Activated CD4-positive, alpha-beta memory T cell treated with anti-CD3 and anti-CD28 coated beads, Interleukin-2, amount 10 ng/mL, durations not matched to agents 7 days and 5 days (primary cell): Measurements from ENCODE around the gene ERMAP. TPM values are rescaled to one million over a fixed set of nuclear protein-coding genes. Genes with fewer than 3 reads are reported as not detected.

Experiments
- CTCF ChIA-PET: fragments of 350-600 bp; sonication (Branson Sonifier 250); formaldehyde crosslinking; loops from one replicate; lab custom pipeline; 2021; ENCODE audit warnings: antibody characterized with exemption, inconsistent platforms; lab: Charles Lee
- POLR2A ChIA-PET: fragments of 350-600 bp; sonication (Branson Sonifier 250); formaldehyde crosslinking; loops from one replicate; lab custom pipeline; 2021; ENCODE audit warnings: antibody characterized with exemption; lab: Charles Lee
- DNase-seq: peaks from one replicate; pipeline ENCODE4 v3.0.0-alpha.2; 2020
- H3K27ac Mint-ChIP-seq: one replicate; pipeline ENCODE4 v1.8.0; 2021; ENCODE audit warnings: mild to moderate bottlenecking, mixed read lengths
- H3K27me3 Mint-ChIP-seq: one replicate; pipeline ENCODE4 v1.8.0; 2021; ENCODE audit warnings: mixed read lengths
- H3K36me3 Mint-ChIP-seq: one replicate; pipeline ENCODE4 v1.8.0; 2021; ENCODE audit warnings: low read depth, mixed read lengths
- H3K4me1 Mint-ChIP-seq: one replicate; pipeline ENCODE4 v1.8.0; 2021; ENCODE audit warnings: mixed read lengths
- H3K4me3 Mint-ChIP-seq: one replicate; pipeline ENCODE4 v1.8.0; 2021; ENCODE audit warnings: mild to moderate bottlenecking, mixed read lengths
- H3K9me3 Mint-ChIP-seq: one replicate; pipeline ENCODE4 v1.8.0; 2021; ENCODE audit warnings: mixed read lengths
- total RNA-seq, 2 experiments: library from RNA; stranded (reverse); gene quantifications; one replicate each; pipeline ENCODE4 v1.2.3, GENCODE V29; 2021

Gene ERMAP
- total RNA-seq, 2 experiments from 2014 or later: 5.0 to 5.9 TPM

DNA sequence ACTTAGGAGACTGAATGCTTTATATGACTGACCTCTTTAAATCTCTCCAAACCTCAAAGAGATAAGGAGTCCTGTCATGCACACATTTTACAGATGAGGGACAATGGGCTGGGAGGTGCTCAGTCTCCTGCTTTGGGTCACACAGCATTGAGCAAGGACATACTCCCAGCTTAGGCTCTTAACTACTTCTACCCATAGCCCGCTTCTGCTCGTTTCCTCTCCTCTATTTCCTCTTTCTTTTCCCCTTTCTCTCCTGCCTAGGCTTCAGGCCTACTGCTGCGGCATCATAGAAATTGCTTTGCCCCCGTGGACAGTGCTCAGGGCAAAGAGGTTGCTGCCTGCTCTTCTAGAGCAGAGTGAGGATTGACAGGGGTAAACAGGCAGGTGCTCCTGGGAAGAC lies 17.1 kb downstream of the ERMAP start:
- Mint-ChIP-seq H3K27me3 (no peaks in the 10 kb centered on the region), H3K4me1 (no peaks in the 10 kb centered on the region), H3K9me3 (no peaks in the 10 kb centered on the region), H3K4me3 (no peak overlapping the region), H3K27ac (no peak overlapping the region), H3K36me3 (no peaks in the 10 kb centered on the region)
- DNase-seq: no peak
- ChIA-PET POLR2A (interaction anchor here (1.5 kb wide), 1 partner anchor 13 kb away, joined by 3 read pairs; no protein-coding TSS in a partner anchor), CTCF (interaction anchor here (1.8 kb wide), 1 partner anchor 240 kb away, joined by 4 read pairs; no protein-coding TSS in a partner anchor)

DNA sequence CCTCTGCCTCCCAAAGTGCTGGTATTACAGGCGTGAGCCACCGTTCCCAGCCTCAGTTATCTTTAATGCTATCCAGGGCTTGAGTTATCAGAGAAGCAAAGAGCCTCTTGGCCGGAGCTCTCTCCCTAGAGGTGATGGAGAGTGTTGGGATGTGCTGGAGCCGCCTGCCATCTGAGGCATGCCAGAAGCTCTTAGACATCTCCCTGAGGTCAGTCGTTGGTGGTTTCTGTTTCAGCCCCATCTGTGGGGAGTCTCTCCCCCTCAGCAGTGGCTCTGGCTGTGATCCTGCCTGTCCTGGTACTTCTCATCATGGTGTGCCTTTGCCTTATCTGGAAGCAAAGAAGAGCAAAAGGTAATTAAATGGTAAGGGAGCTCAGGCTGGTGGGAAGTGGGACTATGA lies 17.9 kb downstream of the ERMAP start:
- H3K9me3 Mint-ChIP-seq: no peaks in the 10 kb centered on the region
- no peak for DNase-seq
- no peak overlapping the region for H3K4me3 Mint-ChIP-seq
- no peak overlapping the region for H3K27ac Mint-ChIP-seq
- CTCF ChIA-PET: interaction anchor here (1.7 to 1.8 kb wide), 2 partner anchors 12 to 239 kb away, joined by 4 to 7 read pairs; partner anchors contain the start of gene ZNF691
- H3K36me3 Mint-ChIP-seq: no peaks in the 10 kb centered on the region
- POLR2A ChIA-PET: no interaction called here
- H3K27me3 Mint-ChIP-seq: no peaks in the 10 kb centered on the region
- H3K4me1 Mint-ChIP-seq: no peaks in the 10 kb centered on the region

GRCh38 chr1:42835422-42835821 lies 18.5 kb downstream of the ERMAP start:
- no peaks in the 10 kb centered on the region for H3K4me1 Mint-ChIP-seq
- ChIA-PET CTCF (interaction anchor here (1.7 to 1.8 kb wide), 2 partner anchors 11 to 238 kb away, joined by 4 to 7 read pairs; partner anchors contain the start of gene ZNF691), POLR2A (interaction anchor here (0.7 kb wide), 1 partner anchor 68 kb away, joined by 3 read pairs; the partner anchor contains the start of genes C1orf50 and P3H1)
- H3K9me3 Mint-ChIP-seq: no peaks in the 10 kb centered on the region
- DNase-seq: no peak
- H3K27me3 Mint-ChIP-seq: no peaks in the 10 kb centered on the region
- no peak overlapping the region for H3K4me3 Mint-ChIP-seq
- H3K27ac Mint-ChIP-seq: no peak overlapping the region
- H3K36me3 Mint-ChIP-seq: no peaks in the 10 kb centered on the region

- no peak for DNase-seq
- no peaks in the 10 kb centered on the region for H3K27me3 Mint-ChIP-seq
- ChIA-PET POLR2A (interaction anchor here (1.1 to 2.1 kb wide), 3 partner anchors 9 to 71 kb away, joined by 3 to 8 read pairs (median 4); partner anchors contain the start of genes C1orf50, P3H1 and ZNF691), CTCF (interaction anchor here (1.0 kb wide), 1 partner anchor 9 kb away, joined by 4 read pairs; the partner anchor contains the start of gene ZNF691)
- H3K4me1 Mint-ChIP-seq: no peaks in the 10 kb centered on the region
- H3K36me3 Mint-ChIP-seq: no peaks in the 10 kb centered on the region
- no peak overlapping the region for H3K27ac Mint-ChIP-seq
- H3K4me3 Mint-ChIP-seq: no peak overlapping the region
- no peaks in the 10 kb centered on the region for H3K9me3 Mint-ChIP-seq
These were observed 20.8 kb downstream of the ERMAP start for GRCh38 chr1:42837709-42838108.

GRCh38 chr1:42838482-42839190 lies 21.7 kb downstream of the ERMAP start:
- Mint-ChIP-seq H3K27me3 (no peaks in the 10 kb centered on the region), H3K9me3 (no peaks in the 10 kb centered on the region), H3K4me1 (no peaks in the 10 kb centered on the region), H3K4me3 (no peak overlapping the region), H3K36me3 (no peaks in the 10 kb centered on the region), H3K27ac (no peak overlapping the region)
- POLR2A ChIA-PET: interaction anchor here (1.1 to 2.1 kb wide), 3 partner anchors 8 to 18 kb away, joined by 3 to 8 read pairs (median 4); partner anchors contain the start of gene ZNF691
- DNase-seq: no peak
- CTCF ChIA-PET: interaction anchor here (1.0 kb wide), 1 partner anchor 8 kb away, joined by 4 read pairs; the partner anchor contains the start of gene ZNF691

GRCh38 chr1:42841010-42841409 lies 24.1 kb downstream of the ERMAP start:
- no peaks in the 10 kb centered on the region for H3K27me3 Mint-ChIP-seq
- peaks cover 3% of the 10 kb centered on the region for H3K4me1 Mint-ChIP-seq
- ChIA-PET POLR2A (interaction anchor here (1.0 kb wide), 1 partner anchor 25 kb away, joined by 3 read pairs; the partner anchor contains the start of gene ERMAP), CTCF (no interaction called here)
- DNase-seq: no peak
- H3K27ac Mint-ChIP-seq: no peak overlapping the region
- H3K36me3 Mint-ChIP-seq: no peaks in the 10 kb centered on the region
- no peaks in the 10 kb centered on the region for H3K9me3 Mint-ChIP-seq
- H3K4me3 Mint-ChIP-seq: no peak overlapping the region

DNA sequence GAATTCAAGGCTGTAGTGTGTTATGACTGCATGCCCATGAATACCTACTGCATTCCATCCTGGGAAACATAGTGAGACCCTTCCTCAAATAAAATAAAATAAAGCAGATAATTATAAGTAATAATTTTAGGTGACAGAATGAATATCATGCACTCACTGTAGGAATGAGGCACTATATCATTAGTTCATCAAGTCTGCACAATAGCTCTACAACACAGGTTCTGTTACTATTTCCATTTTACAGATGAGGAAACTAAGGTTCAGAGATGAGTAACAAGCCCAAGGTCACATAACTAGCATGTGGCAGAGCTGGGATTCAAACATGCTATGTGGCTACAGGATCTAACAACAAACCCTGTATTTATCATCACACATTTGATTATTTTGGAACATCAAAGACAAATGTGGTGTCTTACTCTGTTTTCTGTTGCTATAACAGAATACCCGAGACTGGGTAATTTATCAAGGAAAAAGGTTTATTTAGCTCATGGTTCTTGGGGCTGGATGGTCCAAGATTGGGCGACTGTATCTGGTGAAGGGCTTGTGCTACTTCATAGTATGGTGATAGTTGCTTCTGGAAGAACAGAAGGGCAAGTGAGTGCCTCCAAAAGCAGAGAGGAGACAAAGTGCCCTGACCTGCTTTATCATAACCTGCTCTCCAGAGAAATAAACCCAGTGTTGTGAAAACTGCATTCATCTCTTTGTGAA lies 24.7 kb downstream of the ERMAP start:
- H3K4me3 Mint-ChIP-seq: no peak overlapping the region
- DNase-seq: no peak
- H3K9me3 Mint-ChIP-seq: no peaks in the 10 kb centered on the region
- no peak overlapping the region for H3K27ac Mint-ChIP-seq
- POLR2A ChIA-PET: interaction anchor here (1.0 kb wide), 1 partner anchor 25 kb away, joined by 3 read pairs; the partner anchor contains the start of gene ERMAP
- no peaks in the 10 kb centered on the region for H3K27me3 Mint-ChIP-seq
- peaks cover 6% of the 10 kb centered on the region for H3K4me1 Mint-ChIP-seq
- CTCF ChIA-PET: no interaction called here
- no peaks in the 10 kb centered on the region for H3K36me3 Mint-ChIP-seq

- POLR2A ChIA-PET: interaction anchor here (0.9 kb wide), 1 partner anchor 77 kb away, joined by 3 read pairs; no protein-coding TSS in a partner anchor
- DNase-seq: no peak
These were observed 27.7 kb downstream of the ERMAP start for GRCh38 chr1:42844592-42845140.

GRCh38 chr1:42845193-42845592 lies 28.3 kb downstream of the ERMAP start:
- ChIA-PET POLR2A (interaction anchor here (0.6 to 3.8 kb wide), 4 partner anchors 28 to 162 kb away, joined by 3 to 32 read pairs (median 24); partner anchors contain the start of genes C1orf50, ERMAP, P3H1 and SVBP), CTCF (interaction anchor here (1.0 to 2.4 kb wide), 4 partner anchors 68 to 382 kb away, joined by 3 to 29 read pairs (median 12); partner anchors contain the start of genes C1orf50 and P3H1)
- H3K27ac Mint-ChIP-seq: no peak overlapping the region
- no peak overlapping the region for H3K4me3 Mint-ChIP-seq
- H3K27me3 Mint-ChIP-seq: no peaks in the 10 kb centered on the region
- peaks cover 33% of the 10 kb centered on the region for H3K4me1 Mint-ChIP-seq
- no peaks in the 10 kb centered on the region for H3K9me3 Mint-ChIP-seq
- peaks cover 14% of the 10 kb centered on the region for H3K36me3 Mint-ChIP-seq
- no peak for DNase-seq

More at GRCh38 chr1:42844592-42845140, 27.7 kb downstream of the ERMAP start:
- Mint-ChIP-seq H3K27me3 (no peaks in the 10 kb centered on the region), H3K9me3 (no peaks in the 10 kb centered on the region), H3K4me1 (peaks cover 30% of the 10 kb centered on the region), H3K36me3 (peaks cover 9% of the 10 kb centered on the region), H3K4me3 (no peak overlapping the region), H3K27ac (no peak overlapping the region)
- CTCF ChIA-PET: interaction anchor here (1.0 kb wide), 1 partner anchor 382 kb away, joined by 3 read pairs; no protein-coding TSS in a partner anchor

- POLR2A ChIA-PET: interaction anchor here (0.6 to 3.8 kb wide), 17 partner anchors 13 to 543 kb away, joined by 3 to 32 read pairs (median 5); partner anchors contain the start of genes C1orf50, ELOVL1, ERMAP and MED8
- DNase-seq: no peak
- H3K4me1 Mint-ChIP-seq: peaks cover 33% of the 10 kb centered on the region
These were observed 28.9 kb downstream of the ERMAP start for GRCh38 chr1:42845866-42846256.

GRCh38 chr1:42846257-42847110 lies 29.6 kb downstream of the ERMAP start, which contains the start of gene ZNF691:
Gene ZNF691, plus strand, starts transcription at chr1:42846613. Its CDS starts 3,046 bp downstream, at chr1:42849659.
- Mint-ChIP-seq H3K4me3 (peak within 1 kb of the TSS; percentile 87), H3K27me3 (no peaks in the 10 kb centered on the region), H3K9me3 (peaks cover 4% of the 10 kb centered on the region), H3K4me1 (peaks cover 33% of the 10 kb centered on the region), H3K36me3 (peaks cover 27% of the 10 kb centered on the region), H3K27ac (peak within 1 kb of the TSS; percentile 79)
- ChIA-PET POLR2A (interaction anchor here (0.7 to 3.8 kb wide), 19 partner anchors 8 to 543 kb away, joined by 3 to 32 read pairs (median 5); partner anchors contain the start of genes C1orf50, ELOVL1, ERMAP and MED8), CTCF (interaction anchor here (0.5 to 2.4 kb wide), 28 partner anchors 8 to 509 kb away, joined by 3 to 29 read pairs (median 4); partner anchors contain the start of genes C1orf50, ERMAP, P3H1 and SVBP)
- DNase-seq: peak; percentile 91

More at GRCh38 chr1:42845866-42846256, 28.9 kb downstream of the ERMAP start:
- CTCF ChIA-PET: interaction anchor here (0.5 to 2.4 kb wide), 29 partner anchors 8 to 508 kb away, joined by 3 to 29 read pairs (median 4); partner anchors contain the start of genes C1orf50, ERMAP, P3H1 and SVBP
- H3K4me3 Mint-ChIP-seq: peak overlapping the region; percentile 87
- H3K27ac Mint-ChIP-seq: peak overlapping the region; percentile 79
- peaks cover 21% of the 10 kb centered on the region for H3K36me3 Mint-ChIP-seq
- peaks cover 2% of the 10 kb centered on the region for H3K9me3 Mint-ChIP-seq
- no peaks in the 10 kb centered on the region for H3K27me3 Mint-ChIP-seq
